ENCODE data around the gene CDK5.

CDK5 gene

GRCh38 chr7:151024435-151025056 is 33.2 kb downstream of the CDK5 start, which contains the start of gene ATG9B:
TSS of gene ATG9B (minus strand) at chr7:151024494. CDS start at chr7:151024423, 71 bp downstream.
- H3K27ac ChIP-seq (ENCODE audit: low read depth in 2 of 2, low read length in 2 of 2): no peak within 1 kb of the TSS
- no peak within 1 kb of the TSS for H3K4me3 ChIP-seq (ENCODE audit: low read length in 2 of 2)
- peaks cover 6 to 9% of the 10 kb centered on the region in 2 donors for H3K4me1 ChIP-seq (ENCODE audit: control insufficient read depth in 2 of 2, insufficient read depth in 2 of 2, low read length in 2 of 2)
- no peaks in the 10 kb centered on the region for H3K36me3 ChIP-seq (ENCODE audit: control insufficient read depth in 2 of 2, insufficient read depth in 2 of 2, low read length in 2 of 2)
- H3K27me3 ChIP-seq (ENCODE audit: control insufficient read depth in 2 of 2, insufficient read depth in 2 of 2, low read length in 2 of 2): peaks cover 8 to 11% of the 10 kb centered on the region in 2 donors
- H3K9me3 ChIP-seq (ENCODE audit: control insufficient read depth in 2 of 2, low read length in 2 of 2): no peaks in the 10 kb centered on the region
- H3K9ac ChIP-seq (ENCODE audit: low read depth in 1 of 2, low read length in 2 of 2): no peak within 1 kb of the TSS

- H3K4me1 ChIP-seq (ENCODE audit: control insufficient read depth in 2 of 2, insufficient read depth in 2 of 2, low read length in 2 of 2): peaks cover 5 to 9% of the 10 kb centered on the region in 2 donors
- H3K9me3 ChIP-seq (ENCODE audit: control insufficient read depth in 2 of 2, low read length in 2 of 2): no peaks in the 10 kb centered on the region
- no peak overlapping the region for H3K9ac ChIP-seq (ENCODE audit: low read depth in 1 of 2, low read length in 2 of 2)
- H3K36me3 ChIP-seq (ENCODE audit: control insufficient read depth in 2 of 2, insufficient read depth in 2 of 2, low read length in 2 of 2): no peaks in the 10 kb centered on the region
- no peak overlapping the region for H3K4me3 ChIP-seq (ENCODE audit: low read length in 2 of 2)
- no peak overlapping the region for H3K27ac ChIP-seq (ENCODE audit: low read depth in 2 of 2, low read length in 2 of 2)
- H3K27me3 ChIP-seq (ENCODE audit: control insufficient read depth in 2 of 2, insufficient read depth in 2 of 2, low read length in 2 of 2): peaks cover 15 to 20% of the 10 kb centered on the region in 2 donors
These were observed 34.5 kb downstream of the CDK5 start for GRCh38 chr7:151023232-151023631.

DNA sequence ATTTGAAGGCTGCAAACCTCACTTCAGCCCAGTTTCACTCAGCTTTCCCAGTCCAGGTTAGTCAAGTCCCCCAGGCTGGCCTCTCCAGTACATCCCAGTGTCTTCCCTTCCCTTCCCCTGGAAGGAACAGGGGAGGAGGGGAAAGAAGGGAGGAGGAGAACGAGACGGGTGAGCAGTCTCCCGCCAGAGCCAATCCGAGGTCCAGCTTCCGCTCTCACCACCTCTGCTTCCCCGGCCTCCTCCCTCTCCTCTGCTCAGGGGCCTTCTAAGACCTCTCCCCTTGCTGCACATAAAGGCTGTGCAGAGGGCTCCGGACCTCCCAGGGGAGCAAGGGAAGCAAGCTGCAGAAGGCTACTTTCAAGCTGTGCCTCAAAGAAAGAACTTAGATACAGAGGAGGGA is 37.5 kb downstream of the CDK5 start:
- H3K9me3 ChIP-seq (ENCODE audit: control insufficient read depth in 2 of 2, low read length in 2 of 2): no peaks in the 10 kb centered on the region
- H3K36me3 ChIP-seq (ENCODE audit: control insufficient read depth in 2 of 2, insufficient read depth in 2 of 2, low read length in 2 of 2): no peaks in the 10 kb centered on the region
- peaks cover 15 to 20% of the 10 kb centered on the region in 2 donors for H3K27me3 ChIP-seq (ENCODE audit: control insufficient read depth in 2 of 2, insufficient read depth in 2 of 2, low read length in 2 of 2)
- H3K4me1 ChIP-seq (ENCODE audit: control insufficient read depth in 2 of 2, insufficient read depth in 2 of 2, low read length in 2 of 2): peaks cover 8 to 10% of the 10 kb centered on the region in 2 donors
- no peak overlapping the region for H3K9ac ChIP-seq (ENCODE audit: low read depth in 1 of 2, low read length in 2 of 2)
- no peak overlapping the region for H3K27ac ChIP-seq (ENCODE audit: low read depth in 2 of 2, low read length in 2 of 2)
- H3K4me3 ChIP-seq (ENCODE audit: low read length in 2 of 2): no peak overlapping the region

GRCh38 chr7:151019130-151019447 is 38.6 kb downstream of the CDK5 start:
- Histone ChIP-seq H3K27me3 (ENCODE audit: control insufficient read depth in 2 of 2, insufficient read depth in 2 of 2, low read length in 2 of 2) (peaks cover 15 to 20% of the 10 kb centered on the region in 2 donors), H3K4me3 (ENCODE audit: low read length in 2 of 2) (no peak overlapping the region), H3K4me1 (ENCODE audit: control insufficient read depth in 2 of 2, insufficient read depth in 2 of 2, low read length in 2 of 2) (peaks cover 8 to 11% of the 10 kb centered on the region in 2 donors)

GRCh38 chr7:151018421-151019129 is 39.1 kb downstream of the CDK5 start:
- Histone ChIP-seq H3K9ac (ENCODE audit: low read depth in 1 of 2, low read length in 2 of 2) (no peak overlapping the region), H3K27me3 (ENCODE audit: control insufficient read depth in 2 of 2, insufficient read depth in 2 of 2, low read length in 2 of 2) (peaks cover 15 to 20% of the 10 kb centered on the region in 2 donors), H3K4me3 (ENCODE audit: low read length in 2 of 2) (peak overlapping the region; percentile 2 to 38), H3K27ac (ENCODE audit: low read depth in 2 of 2, low read length in 2 of 2) (no peak overlapping the region), H3K4me1 (ENCODE audit: control insufficient read depth in 2 of 2, insufficient read depth in 2 of 2, low read length in 2 of 2) (peaks cover 8 to 16% of the 10 kb centered on the region in 2 donors), H3K9me3 (ENCODE audit: control insufficient read depth in 2 of 2, low read length in 2 of 2) (no peaks in the 10 kb centered on the region), H3K36me3 (ENCODE audit: control insufficient read depth in 2 of 2, insufficient read depth in 2 of 2, low read length in 2 of 2) (no peaks in the 10 kb centered on the region)

More at GRCh38 chr7:151019130-151019447, 38.6 kb downstream of the CDK5 start:
- no peaks in the 10 kb centered on the region for H3K9me3 ChIP-seq (ENCODE audit: control insufficient read depth in 2 of 2, low read length in 2 of 2)
- H3K27ac ChIP-seq (ENCODE audit: low read depth in 2 of 2, low read length in 2 of 2): no peak overlapping the region
- no peak overlapping the region for H3K9ac ChIP-seq (ENCODE audit: low read depth in 1 of 2, low read length in 2 of 2)
- H3K36me3 ChIP-seq (ENCODE audit: control insufficient read depth in 2 of 2, insufficient read depth in 2 of 2, low read length in 2 of 2): no peaks in the 10 kb centered on the region

- Histone ChIP-seq H3K27ac (ENCODE audit: low read depth in 2 of 2, low read length in 2 of 2) (no peak overlapping the region), H3K9ac (ENCODE audit: low read depth in 1 of 2, low read length in 2 of 2) (no peak overlapping the region), H3K9me3 (ENCODE audit: control insufficient read depth in 2 of 2, low read length in 2 of 2) (no peaks in the 10 kb centered on the region), H3K27me3 (ENCODE audit: control insufficient read depth in 2 of 2, insufficient read depth in 2 of 2, low read length in 2 of 2) (peaks cover 15 to 20% of the 10 kb centered on the region in 2 donors), H3K4me3 (ENCODE audit: low read length in 2 of 2) (peak overlapping the region in 1 of 2 donors; percentile 38), H3K4me1 (ENCODE audit: control insufficient read depth in 2 of 2, insufficient read depth in 2 of 2, low read length in 2 of 2) (peaks cover 10 to 18% of the 10 kb centered on the region in 2 donors), H3K36me3 (ENCODE audit: control insufficient read depth in 2 of 2, insufficient read depth in 2 of 2, low read length in 2 of 2) (no peaks in the 10 kb centered on the region)
These were observed 39.7 kb downstream of the CDK5 start for GRCh38 chr7:151017953-151018420.

DNA sequence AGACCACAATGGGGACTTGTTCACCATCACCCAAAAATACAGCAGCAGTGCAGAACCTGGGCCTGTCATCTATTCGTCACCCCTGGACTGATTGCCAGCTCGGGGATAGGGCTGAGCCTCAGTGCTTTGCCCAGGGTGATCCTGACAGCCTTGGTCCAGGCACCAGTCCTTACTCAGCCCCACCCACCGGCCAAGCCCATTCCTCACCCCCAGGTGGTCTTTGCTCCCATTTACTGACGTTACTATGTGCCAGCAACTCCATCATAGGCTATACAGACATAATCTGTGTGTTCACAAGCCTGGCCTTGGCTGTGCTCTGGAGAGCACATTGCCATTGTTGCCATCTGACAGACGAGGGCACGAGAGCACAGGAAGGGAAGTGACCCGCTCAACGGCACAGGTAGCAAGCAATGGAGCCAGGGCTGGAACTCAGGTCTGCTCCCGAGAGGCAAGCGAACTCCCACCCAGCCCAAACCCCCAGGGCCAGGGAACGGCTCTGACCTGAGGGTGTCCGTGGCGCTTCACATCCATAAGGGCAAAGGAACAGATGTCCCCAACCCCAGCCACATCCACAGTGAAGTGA is 40.2 kb downstream of the CDK5 start:
- peaks cover 13 to 23% of the 10 kb centered on the region in 2 donors for H3K4me1 ChIP-seq (ENCODE audit: control insufficient read depth in 2 of 2, insufficient read depth in 2 of 2, low read length in 2 of 2)
- H3K27me3 ChIP-seq (ENCODE audit: control insufficient read depth in 2 of 2, insufficient read depth in 2 of 2, low read length in 2 of 2): peaks cover 15 to 20% of the 10 kb centered on the region in 2 donors
- no peaks in the 10 kb centered on the region for H3K36me3 ChIP-seq (ENCODE audit: control insufficient read depth in 2 of 2, insufficient read depth in 2 of 2, low read length in 2 of 2)

DNA sequence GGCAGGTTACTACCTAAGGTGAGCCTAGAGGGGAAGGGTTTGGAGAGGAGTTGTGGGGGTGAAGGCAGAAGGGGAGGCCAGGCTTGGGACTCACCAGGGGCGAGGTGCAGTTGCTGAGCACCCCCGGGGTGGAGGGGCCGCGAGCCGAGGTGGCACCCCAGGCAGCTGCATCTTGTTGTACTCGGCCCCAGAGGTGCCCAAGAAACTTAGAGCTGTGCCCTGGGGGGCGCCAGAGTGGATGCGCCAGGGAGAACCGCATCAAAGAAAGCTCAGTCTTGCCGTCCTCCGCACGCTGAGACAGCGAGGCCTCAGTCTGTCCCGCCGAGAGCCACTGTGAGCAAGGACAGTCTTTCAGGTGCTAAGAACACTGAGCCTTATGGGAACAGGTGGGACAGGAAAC is 40.8 kb downstream of the CDK5 start:
- Histone ChIP-seq H3K36me3 (ENCODE audit: control insufficient read depth in 2 of 2, insufficient read depth in 2 of 2, low read length in 2 of 2) (no peaks in the 10 kb centered on the region), H3K4me1 (ENCODE audit: control insufficient read depth in 2 of 2, insufficient read depth in 2 of 2, low read length in 2 of 2) (peaks cover 16 to 29% of the 10 kb centered on the region in 2 donors), H3K27me3 (ENCODE audit: control insufficient read depth in 2 of 2, insufficient read depth in 2 of 2, low read length in 2 of 2) (peaks cover 15 to 20% of the 10 kb centered on the region in 2 donors), H3K9me3 (ENCODE audit: control insufficient read depth in 2 of 2, low read length in 2 of 2) (no peaks in the 10 kb centered on the region), H3K27ac (ENCODE audit: low read depth in 2 of 2, low read length in 2 of 2) (no peak overlapping the region), H3K4me3 (ENCODE audit: low read length in 2 of 2) (no peak overlapping the region), H3K9ac (ENCODE audit: low read depth in 1 of 2, low read length in 2 of 2) (no peak overlapping the region)

More for the DNA sequence above, 40.2 kb downstream of the CDK5 start:
- Histone ChIP-seq H3K9ac (ENCODE audit: low read depth in 1 of 2, low read length in 2 of 2) (no peak overlapping the region), H3K9me3 (ENCODE audit: control insufficient read depth in 2 of 2, low read length in 2 of 2) (no peaks in the 10 kb centered on the region), H3K27ac (ENCODE audit: low read depth in 2 of 2, low read length in 2 of 2) (no peak overlapping the region), H3K4me3 (ENCODE audit: low read length in 2 of 2) (no peak overlapping the region)

DNA sequence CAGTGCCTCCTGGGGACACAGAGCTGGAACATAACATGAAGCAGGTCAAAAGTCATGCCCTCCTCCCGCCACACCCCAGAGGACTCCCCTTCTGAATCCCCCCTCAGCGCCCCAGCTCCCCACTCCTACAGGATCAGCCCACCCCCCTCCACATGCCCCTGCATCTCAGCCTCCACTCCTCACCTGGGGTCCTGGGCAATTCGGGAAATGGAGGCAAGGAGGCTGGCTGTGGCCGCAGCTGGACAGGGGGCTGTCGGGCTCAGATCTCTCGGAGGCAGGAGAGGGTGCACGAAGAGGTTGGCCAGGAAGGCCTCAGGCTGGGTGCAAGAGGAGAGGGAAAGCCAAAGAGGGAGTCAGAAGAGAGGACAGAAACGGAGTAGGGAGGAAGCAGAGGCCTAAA is 41.2 kb downstream of the CDK5 start:
- Histone ChIP-seq H3K36me3 (ENCODE audit: control insufficient read depth in 2 of 2, insufficient read depth in 2 of 2, low read length in 2 of 2) (no peaks in the 10 kb centered on the region), H3K9ac (ENCODE audit: low read depth in 1 of 2, low read length in 2 of 2) (no peak overlapping the region), H3K27ac (ENCODE audit: low read depth in 2 of 2, low read length in 2 of 2) (no peak overlapping the region), H3K4me1 (ENCODE audit: control insufficient read depth in 2 of 2, insufficient read depth in 2 of 2, low read length in 2 of 2) (peaks cover 20 to 30% of the 10 kb centered on the region in 2 donors), H3K9me3 (ENCODE audit: control insufficient read depth in 2 of 2, low read length in 2 of 2) (no peaks in the 10 kb centered on the region), H3K4me3 (ENCODE audit: low read length in 2 of 2) (no peak overlapping the region), H3K27me3 (ENCODE audit: control insufficient read depth in 2 of 2, insufficient read depth in 2 of 2, low read length in 2 of 2) (peaks cover 15 to 20% of the 10 kb centered on the region in 2 donors)

DNA sequence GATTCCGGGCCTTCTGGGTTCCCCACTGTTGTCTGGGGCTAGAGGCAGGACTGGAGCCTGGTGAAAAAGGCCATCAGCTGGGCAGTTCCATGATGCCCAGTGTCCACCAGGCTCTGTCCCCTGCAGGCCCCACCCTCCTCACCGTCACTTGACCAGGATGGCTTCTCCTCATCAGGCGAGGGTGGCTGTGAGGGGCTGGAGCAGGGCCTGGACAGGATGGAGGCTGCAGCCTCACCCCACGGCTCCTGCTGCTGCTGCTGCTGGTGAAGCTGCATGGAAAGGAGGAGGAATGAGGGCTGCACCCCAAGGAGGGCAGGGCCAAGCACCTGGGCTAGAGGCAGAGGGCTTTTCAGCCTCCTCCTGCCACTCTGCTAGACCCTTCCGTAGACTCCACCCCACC is 41.7 kb downstream of the CDK5 start:
- H3K9me3 ChIP-seq (ENCODE audit: control insufficient read depth in 2 of 2, low read length in 2 of 2): no peaks in the 10 kb centered on the region
- no peak overlapping the region for H3K27ac ChIP-seq (ENCODE audit: low read depth in 2 of 2, low read length in 2 of 2)
- H3K4me3 ChIP-seq (ENCODE audit: low read length in 2 of 2): no peak overlapping the region
- H3K27me3 ChIP-seq (ENCODE audit: control insufficient read depth in 2 of 2, insufficient read depth in 2 of 2, low read length in 2 of 2): peaks cover 15 to 20% of the 10 kb centered on the region in 2 donors
- no peaks in the 10 kb centered on the region for H3K36me3 ChIP-seq (ENCODE audit: control insufficient read depth in 2 of 2, insufficient read depth in 2 of 2, low read length in 2 of 2)
- no peak overlapping the region for H3K9ac ChIP-seq (ENCODE audit: low read depth in 1 of 2, low read length in 2 of 2)
- peaks cover 20 to 30% of the 10 kb centered on the region in 2 donors for H3K4me1 ChIP-seq (ENCODE audit: control insufficient read depth in 2 of 2, insufficient read depth in 2 of 2, low read length in 2 of 2)

All from mucosa of rectum (tissue), 2 donors.